ENCODE measurements around the gene C1R.

The C1R gene

GRCh38 chr12:7092229-7092985, at the start of gene C1R:
Gene C1R, minus strand, starts transcription at chr12:7092445. Its CDS starts 57 bp downstream, at chr12:7092388.
- no peak for DNase-seq

- no peak for DNase-seq
These were observed 49.2 kb upstream of the C1R start for GRCh38 chr12:7141351-7142005.

- DNase-seq, result no peak
These were observed 47.0 kb upstream of the C1R start for GRCh38 chr12:7139200-7139599.

DNA sequence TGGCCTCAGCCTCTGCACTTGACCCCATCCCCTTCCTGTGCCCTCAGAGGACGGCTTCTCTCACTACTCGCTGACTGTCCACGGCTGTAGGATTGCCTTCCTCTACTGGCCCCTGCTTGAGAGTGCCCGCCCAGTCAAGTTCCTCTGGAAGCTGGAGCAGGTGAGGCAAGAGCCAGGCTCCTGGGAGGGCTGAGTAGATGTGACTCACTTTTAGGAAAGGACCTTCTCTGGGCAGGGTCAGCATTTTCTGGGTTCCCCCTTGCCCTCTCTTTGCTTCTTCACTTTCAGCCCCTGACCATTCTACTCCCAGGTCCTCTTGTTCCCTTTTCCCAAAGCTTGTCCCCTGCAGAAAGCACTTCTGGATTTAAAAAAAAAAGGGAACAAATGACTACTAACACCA, 45.7 kb upstream of the C1R start:
- DNase-seq, result no peak

DNA sequence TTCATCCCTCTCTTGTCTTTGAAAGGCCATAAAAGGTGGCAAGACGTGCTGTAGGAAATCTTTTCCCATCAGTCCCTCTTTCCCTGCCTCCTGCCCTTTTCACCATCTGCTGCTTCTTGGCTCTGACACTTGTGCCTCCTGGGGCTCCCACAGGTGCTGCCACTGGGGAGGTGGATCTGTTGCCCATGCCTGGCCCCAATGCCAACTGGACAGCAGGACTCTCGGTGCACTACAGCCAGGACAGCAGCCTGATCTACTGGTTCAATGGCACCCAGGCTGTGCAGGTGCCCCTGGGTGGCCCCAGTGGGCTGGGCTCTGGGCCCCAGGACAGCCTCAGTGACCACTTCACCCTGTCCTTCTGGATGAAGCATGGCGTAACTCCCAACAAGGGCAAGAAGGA, 44.4 kb upstream of the C1R start:
- no peak for DNase-seq

- DNase-seq, result no peak
These were observed 43.8 kb upstream of the C1R start for GRCh38 chr12:7136071-7136470.

GRCh38 chr12:7134396-7135166, 42.3 kb upstream of the C1R start:
- no peak for DNase-seq

- DNase-seq, result no peak
These were observed 39.2 kb upstream of the C1R start for GRCh38 chr12:7131502-7131866.

DNA sequence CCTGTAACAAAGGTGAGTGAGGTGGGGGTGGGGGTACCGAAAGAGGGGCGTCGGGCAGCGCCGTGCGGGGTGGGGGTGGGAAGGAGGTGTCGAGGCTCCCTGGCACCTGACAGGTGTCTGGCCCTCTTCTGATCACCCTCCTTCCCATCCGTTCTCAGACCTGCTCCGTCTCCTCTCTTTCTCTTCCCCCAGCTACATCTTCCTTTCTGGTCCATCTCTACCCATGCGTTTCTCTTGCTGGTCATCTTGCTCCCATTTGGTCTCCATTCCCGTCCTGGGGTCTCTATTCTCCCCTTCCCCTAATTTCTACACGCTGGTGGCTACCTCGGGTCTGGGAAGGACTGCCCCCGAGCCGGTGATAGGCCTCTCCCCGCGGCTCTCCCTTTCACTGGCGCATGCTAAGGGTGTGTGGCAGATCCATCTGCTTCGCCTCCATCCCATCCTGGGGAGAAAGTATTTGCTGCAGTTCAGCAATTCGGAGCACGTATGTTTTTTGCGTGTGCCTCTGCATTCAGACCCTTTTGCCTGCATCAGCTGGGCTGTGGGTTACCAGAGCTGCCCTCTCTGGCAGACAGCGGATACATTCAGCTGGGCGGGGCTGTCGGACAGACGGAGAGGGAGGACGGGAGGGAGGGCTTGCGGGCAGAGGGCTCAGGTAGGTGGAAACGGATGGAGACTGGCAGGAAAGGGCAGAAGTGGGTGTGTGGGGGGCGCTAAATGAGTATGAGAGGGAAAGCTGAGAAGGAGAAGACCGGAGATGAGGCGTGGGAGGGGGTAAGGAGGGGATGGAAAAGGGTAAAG, 38.7 kb upstream of the C1R start:
- DNase-seq, result no peak

DNA sequence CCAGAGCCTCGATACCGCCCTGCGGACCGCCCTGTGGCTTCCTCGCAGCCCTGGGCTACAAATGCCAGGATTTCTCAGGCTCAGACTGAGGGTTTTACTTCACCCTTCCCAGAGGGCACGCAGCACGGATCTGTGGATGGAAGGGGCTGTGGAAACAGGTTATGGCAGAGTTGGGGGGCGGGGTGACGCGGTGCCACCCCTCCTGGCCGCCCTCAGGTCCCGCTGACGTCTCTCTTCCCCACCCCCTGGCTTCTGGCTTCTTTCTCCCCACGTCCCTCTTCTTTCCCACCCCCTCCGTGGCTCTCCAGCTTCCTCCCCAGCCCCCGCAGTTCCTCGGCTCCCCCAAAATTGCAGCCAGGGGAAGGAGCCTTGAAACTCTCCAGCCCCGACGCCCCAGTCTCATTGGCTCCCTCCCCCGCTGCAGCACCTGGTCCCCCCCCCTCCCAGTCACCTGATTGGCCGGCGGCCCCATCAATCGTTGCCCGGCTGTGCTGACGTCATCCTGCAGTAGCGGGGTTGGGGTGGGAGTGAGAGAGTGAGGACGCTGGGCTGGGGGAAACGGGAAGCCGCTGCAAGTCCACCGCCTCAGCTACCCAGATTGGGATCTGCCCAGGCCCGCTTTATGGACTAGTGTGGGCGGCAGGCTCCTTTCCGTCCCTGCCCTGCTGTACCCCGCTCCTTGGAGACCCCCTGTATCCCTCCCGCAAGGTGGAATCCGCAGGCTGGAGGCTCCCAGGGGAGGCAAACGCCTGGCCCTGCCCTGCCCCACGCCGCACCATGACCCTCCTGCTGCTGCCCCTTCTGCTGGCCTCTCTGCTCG, 37.8 kb upstream of the C1R start, which contains the start of gene CLSTN3:
Gene CLSTN3 (plus strand): TSS at position 500 of the 820 bp plus-strand sequence. CDS start 278 bp downstream, at position 778.
- DNase-seq, result peak; percentile 9

- DNase-seq, result no peak
These were observed 37.1 kb upstream of the C1R start for GRCh38 chr12:7129287-7129871.

GRCh38 chr12:7128681-7129286, 36.5 kb upstream of the C1R start, which contains the start of gene RBP5:
Gene RBP5, minus strand, starts transcription at chr12:7128889. Its CDS starts 114 bp downstream, at chr12:7128775.
- no peak for DNase-seq

GRCh38 chr12:7127916-7128626, 35.8 kb upstream of the C1R start:
- DNase-seq, result no peak

- DNase-seq, result no peak
These were observed 33.5 kb upstream of the C1R start for GRCh38 chr12:7125632-7126227.

DNA sequence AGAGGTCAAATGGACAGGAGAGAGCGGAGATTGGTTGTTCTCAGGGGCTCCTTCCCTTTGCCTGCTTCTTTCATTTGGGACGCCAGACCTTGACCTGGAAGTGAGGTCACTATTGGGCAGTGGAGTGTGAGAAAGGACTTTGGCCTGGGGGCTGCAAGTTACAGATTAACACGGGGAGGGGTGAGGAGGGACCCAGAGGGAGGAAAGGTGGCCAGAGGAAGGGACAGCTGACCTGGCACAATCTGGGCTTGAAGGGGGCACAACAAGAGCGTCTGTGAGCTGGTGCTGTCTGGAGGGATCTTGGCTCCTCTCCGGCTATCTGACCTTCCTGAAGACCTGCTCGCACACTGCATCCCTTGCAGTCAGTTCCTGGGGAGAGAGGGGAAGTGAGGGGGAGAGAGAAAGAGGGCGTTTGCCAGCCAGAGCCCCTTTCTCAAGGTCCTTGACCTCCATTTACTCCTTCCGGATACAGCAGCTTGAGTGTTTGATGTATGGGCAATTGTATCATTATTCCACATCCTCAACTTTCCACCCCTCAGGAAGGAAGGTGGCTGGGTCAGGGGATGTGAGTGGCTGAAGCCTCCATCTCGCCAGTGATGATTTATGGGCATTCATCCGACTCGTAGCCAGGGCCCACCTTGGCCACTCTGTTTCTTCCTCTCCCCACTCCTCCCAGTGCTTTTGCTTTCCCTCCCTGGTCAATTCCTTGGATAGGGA, 31.7 kb upstream of the C1R start:
- DNase-seq, result no peak

GRCh38 chr12:7122811-7123769, 30.8 kb upstream of the C1R start:
- no peak for DNase-seq

DNA sequence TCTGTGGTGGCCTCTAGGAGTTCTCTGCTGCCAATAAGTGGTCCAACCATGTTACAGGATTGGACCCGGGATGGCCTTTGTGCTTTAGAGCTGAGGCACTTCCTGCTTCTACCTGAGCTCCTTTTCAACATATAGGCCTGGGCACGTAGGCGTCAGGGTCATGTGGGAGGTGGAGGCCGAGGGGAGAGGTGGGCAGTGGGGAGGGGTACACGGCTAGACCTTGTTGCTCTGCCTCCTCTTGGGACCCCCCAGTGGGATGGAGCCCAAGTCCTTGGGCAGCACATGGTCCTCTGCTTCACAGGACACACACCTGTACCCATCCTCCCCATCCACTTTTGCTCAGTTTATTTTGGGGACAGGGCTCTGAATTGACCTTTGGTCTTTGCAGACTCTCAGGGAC, 29.1 kb upstream of the C1R start:
- no peak for DNase-seq

- no peak for DNase-seq
These were observed 27.9 kb upstream of the C1R start for GRCh38 chr12:7120166-7120565.

Data from NCI-H187 treated with DMSO at 0.1 percent for 48 hours (cell line).